Tibial artery (tissue), 4 donors: ENCODE measurements around the gene HDAC4.

ENCODE experiments used
- DNase-seq, 2 donors: peaks; one replicate each; pipeline ENCODE4 v3.0.0-alpha.2; 2019
- H3K27ac ChIP-seq, 2 donors: fragments of 200-600 bp; sonication (generic) in 1 of 2; 1 replicate in 1 of 2; 2 replicates in 1 of 2; pipeline ENCODE4 v1.5.1; 2018 to 2019; ENCODE audit warnings: mild to moderate bottlenecking in 1 of 2
- H3K27me3 ChIP-seq, 2 donors: fragments of 200-600 bp; sonication (generic) in 1 of 2; one replicate each; pipeline versions ENCODE4 v1.5.1 to v1.6.0; 2016 to 2019
- H3K36me3 ChIP-seq, 3 donors: fragments of 200-600 bp; sonication (generic) in 2 of 3; one replicate each; pipeline ENCODE4 v1.5.1; 2016 to 2019; ENCODE audit warnings: mild to moderate bottlenecking in 2 of 3
- H3K4me1 ChIP-seq, 4 donors: fragments of 200-600 bp; sonication (generic) in 2 of 4; 1 replicate in 3 of 4; 2 replicates in 1 of 4; pipeline ENCODE4 v1.5.1; 2016 to 2019
- H3K4me3 ChIP-seq, 2 donors: fragments of 200-600 bp; sonication (generic) in 1 of 2; 1 replicate in 1 of 2; 2 replicates in 1 of 2; pipeline ENCODE4 v1.5.1; 2018 to 2019; ENCODE audit warnings: mild to moderate bottlenecking in 2 of 2
- H3K9me3 ChIP-seq, 3 donors: fragments of 200-600 bp; sonication (generic) in 1 of 3; one replicate each; pipeline ENCODE4 v1.5.1; 2016 to 2019
- CTCF ChIP-seq, 2 experiments: fragments of 200-600 bp in 1 of 2; fragments of 450-650 bp in 1 of 2; IDR thresholded peaks; one replicate each; pipeline ENCODE4 v1.5.1; 2017 to 2019; ENCODE audit warnings: antibody characterized with exemption in 2 of 2, mild to moderate bottlenecking in 1 of 2, moderate library complexity in 1 of 2
- intact Hi-C: fragments of 100-400 bp; cut with DNase I; formaldehyde crosslinking; loops from one replicate; pipeline ENCODE4 v1.15.0; 2023; ENCODE audit warnings: low total_unique reads

Gene HDAC4

GRCh38 chr2:239238381-239238780, 162.4 kb downstream of the HDAC4 start:
- intact Hi-C loops: no loop called here
- Histone ChIP-seq H3K27me3 (no peaks in the 10 kb centered on the region), H3K4me3 (no peak overlapping the region), H3K9me3 (no peaks in the 10 kb centered on the region), H3K4me1 (peaks cover 0 to 5% (median 0%) of the 10 kb centered on the region in 4 donors), H3K36me3 (no peaks in the 10 kb centered on the region), H3K27ac (no peak overlapping the region)
- DNase-seq: no peak
- TF ChIP-seq CTCF (IDR thresholded peaks at IDR 0.05): no peak

GRCh38 chr2:239236808-239237205, 164.0 kb downstream of the HDAC4 start:
- no peaks in the 10 kb centered on the region for H3K36me3 ChIP-seq
- intact Hi-C loops: no loop called here
- H3K4me1 ChIP-seq: peaks cover 0 to 5% (median 0%) of the 10 kb centered on the region in 4 donors
- H3K9me3 ChIP-seq: no peaks in the 10 kb centered on the region
- no peaks in the 10 kb centered on the region for H3K27me3 ChIP-seq
- no peak for TF ChIP-seq CTCF (IDR thresholded peaks at IDR 0.05)
- H3K27ac ChIP-seq: no peak overlapping the region
- H3K4me3 ChIP-seq: no peak overlapping the region
- DNase-seq: no peak

- Histone ChIP-seq H3K36me3 (no peaks in the 10 kb centered on the region), H3K9me3 (no peaks in the 10 kb centered on the region), H3K4me1 (peaks cover 0 to 5% (median 0%) of the 10 kb centered on the region in 4 donors), H3K27ac (no peak overlapping the region), H3K4me3 (no peak overlapping the region), H3K27me3 (no peaks in the 10 kb centered on the region)
- peak in 1 of 2 donors; percentile 50 for DNase-seq
- intact Hi-C loops: no loop called here
- TF ChIP-seq CTCF (IDR thresholded peaks at IDR 0.05): no peak
Measured at GRCh38 chr2:239236043-239236807, 164.6 kb downstream of the HDAC4 start.

- TF ChIP-seq CTCF (IDR thresholded peaks at IDR 0.05): no peak
- intact Hi-C loops: no loop called here
Measured at GRCh38 chr2:239235311-239235710, 165.5 kb downstream of the HDAC4 start.

GRCh38 chr2:239234191-239235175, 166.3 kb downstream of the HDAC4 start:
- Histone ChIP-seq H3K4me3 (no peak overlapping the region), H3K27ac (no peak overlapping the region), H3K9me3 (no peaks in the 10 kb centered on the region), H3K36me3 (no peaks in the 10 kb centered on the region), H3K4me1 (no peaks in the 10 kb centered on the region), H3K27me3 (no peaks in the 10 kb centered on the region)
- intact Hi-C loops: no loop called here
- DNase-seq: no peak
- no peak for TF ChIP-seq CTCF (IDR thresholded peaks at IDR 0.05)

More at GRCh38 chr2:239235311-239235710, 165.5 kb downstream of the HDAC4 start:
- H3K27me3 ChIP-seq: no peaks in the 10 kb centered on the region
- H3K4me3 ChIP-seq: no peak overlapping the region
- H3K9me3 ChIP-seq: no peaks in the 10 kb centered on the region
- peaks cover 0 to 5% (median 0%) of the 10 kb centered on the region in 4 donors for H3K4me1 ChIP-seq
- H3K27ac ChIP-seq: no peak overlapping the region
- no peak for DNase-seq
- H3K36me3 ChIP-seq: no peaks in the 10 kb centered on the region
